Mesendoderm (in vitro differentiated cells): ENCODE data around the gene MRPL10.

Experiments used
- DNase-seq: peaks from one replicate; pipeline ENCODE4 v3.0.0; 2013
- H2AK5ac ChIP-seq: 2 replicates; pipeline ENCODE4 v1.6.1; 2013; ENCODE audit warnings: low read length, inconsistent platforms
- H2BK120ac ChIP-seq: 2 replicates; pipeline ENCODE4 v1.6.1; 2013; ENCODE audit warnings: low read depth, mild to moderate bottlenecking, low read length, moderate library complexity, mixed read lengths
- H2BK15ac ChIP-seq: replicated peaks from 2 replicates; pipeline ENCODE4 v1.6.1; 2013; ENCODE audit warnings: low read depth, mild to moderate bottlenecking, moderate library complexity
- H2BK5ac ChIP-seq: 2 replicates; pipeline ENCODE4 v1.6.1; 2013; ENCODE audit warnings: low read length, inconsistent platforms
- H3K18ac ChIP-seq: 2 replicates; pipeline ENCODE4 v1.6.1; 2013; ENCODE audit warnings: mild to moderate bottlenecking, low read length, mixed read lengths
- H3K23ac ChIP-seq: one replicate; pipeline ENCODE4 v1.6.1; 2013; ENCODE audit warnings: low read length
- H3K27ac ChIP-seq: 2 replicates; pipeline ENCODE4 v1.5.1; 2013; ENCODE audit warnings: low read depth, mild to moderate bottlenecking, inconsistent platforms, low read length, moderate library complexity
- H3K27me3 ChIP-seq: 2 replicates; pipeline ENCODE4 v1.6.1; 2013; ENCODE audit warnings: low read length, control low read depth, mild to moderate bottlenecking, inconsistent platforms; ENCODE audit not compliant: insufficient read depth, poor library complexity
- H3K36me3 ChIP-seq: 2 replicates; pipeline ENCODE4 v1.6.1; 2013; ENCODE audit warnings: low read length, inconsistent platforms; ENCODE audit not compliant: control insufficient read depth, insufficient read depth
- H3K4ac ChIP-seq: one replicate; pipeline ENCODE4 v1.6.1; 2013; ENCODE audit warnings: low read depth, mild to moderate bottlenecking, low read length, moderate library complexity
- H3K4me1 ChIP-seq: 2 replicates; pipeline ENCODE4 v1.6.1; 2013; ENCODE audit warnings: low read depth, low read length, inconsistent platforms; ENCODE audit not compliant: control insufficient read depth
- H3K4me2 ChIP-seq: 2 replicates; pipeline ENCODE4 v1.6.1; 2013; ENCODE audit warnings: low read length
- H3K4me3 ChIP-seq: 2 replicates; pipeline ENCODE4 v1.5.1; 2013; ENCODE audit warnings: mild to moderate bottlenecking, low read length
- H3K56ac ChIP-seq: one replicate; pipeline ENCODE4 v1.6.1; 2013; ENCODE audit warnings: low read length
- H3K79me1 ChIP-seq: 2 replicates; pipeline ENCODE4 v1.6.1; 2013; ENCODE audit warnings: low read length, inconsistent platforms
- H3K79me2 ChIP-seq: 2 replicates; pipeline ENCODE4 v1.6.1; 2013; ENCODE audit warnings: mild to moderate bottlenecking, low read length; ENCODE audit not compliant: control insufficient read depth, insufficient read depth
- H3K9ac ChIP-seq: 2 replicates; pipeline ENCODE4 v1.6.1; 2013; ENCODE audit warnings: low read length, inconsistent platforms
- H4K5ac ChIP-seq: one replicate; pipeline ENCODE4 v1.6.1; 2013; ENCODE audit warnings: low read length
- H4K8ac ChIP-seq: one replicate; pipeline ENCODE4 v1.6.1; 2013; ENCODE audit warnings: low read depth, mild to moderate bottlenecking, control low read depth, low read length, moderate library complexity
- WGBS: extraction: QIAGEN DNeasy Blood & Tissue Kit; methylation state at CpG from one replicate; pipeline ENCODE4 v1.1.7; 2013; ENCODE audit warnings: low lambda C conversion rate, missing lambda C conversion rate; ENCODE audit not compliant: insufficient coverage; ENCODE audit errors: extremely low coverage; 5-methylcytosine and 5-hydroxymethylcytosine counted together

The MRPL10 gene

GRCh38 chr17:47844227-47844626 is 12.9 kb upstream of the MRPL10 start:
- DNase-seq: no peak
- Histone ChIP-seq H3K9ac (peak overlapping the region; percentile 8), H3K4me1 (peaks cover 11% of the 10 kb centered on the region), H3K18ac (no peak overlapping the region), H2AK5ac (no peak overlapping the region), H3K4me3 (no peak overlapping the region), H2BK5ac (no peak overlapping the region), H3K56ac (peak overlapping the region; percentile 53), H4K5ac (no peak overlapping the region), H3K23ac (no peak overlapping the region), H3K27ac (no peak overlapping the region), H3K4ac (no peak overlapping the region), H3K27me3 (no peaks in the 10 kb centered on the region), H2BK120ac (no peak overlapping the region), H3K36me3 (no peaks in the 10 kb centered on the region), H3K79me2 (peaks cover 7% of the 10 kb centered on the region), H2BK15ac (no peak overlapping the region), H4K8ac (no peak overlapping the region), H3K79me1 (peaks cover 8% of the 10 kb centered on the region), H3K4me2 (no peak overlapping the region)
- WGBS: no CpG with 5 or more reads among the region's 5 CpGs

DNA sequence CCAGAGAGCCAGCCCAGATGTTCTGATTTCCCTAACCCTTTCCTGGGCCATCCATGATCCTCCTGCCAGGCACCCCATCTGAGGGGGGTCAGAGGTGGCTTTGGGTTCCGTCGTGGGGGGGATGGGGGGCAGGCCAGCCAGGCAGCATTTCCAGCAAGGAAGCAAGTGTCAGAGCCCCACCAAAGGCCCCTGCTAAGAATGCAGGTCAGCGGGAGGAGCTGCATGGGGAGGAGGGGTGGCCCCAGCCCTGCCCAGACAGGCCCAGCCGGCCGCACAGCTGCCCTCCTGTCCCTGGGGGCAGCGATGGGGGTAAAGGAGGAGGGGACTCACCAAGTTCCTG is 12.0 kb upstream of the MRPL10 start:
- no peaks in the 10 kb centered on the region for H3K79me2 ChIP-seq
- no peak overlapping the region for H3K27ac ChIP-seq
- WGBS: no CpG with 5 or more reads among the region's 6 CpGs
- H3K79me1 ChIP-seq: peaks cover 6% of the 10 kb centered on the region
- H4K8ac ChIP-seq: no peak overlapping the region
- H3K18ac ChIP-seq: no peak overlapping the region
- no peak for DNase-seq
- no peak overlapping the region for H3K23ac ChIP-seq
- H3K36me3 ChIP-seq: no peaks in the 10 kb centered on the region
- H3K27me3 ChIP-seq: no peaks in the 10 kb centered on the region
- H2BK5ac ChIP-seq: no peak overlapping the region
- no peak overlapping the region for H2BK15ac ChIP-seq
- peak overlapping the region; percentile 12 for H3K9ac ChIP-seq
- no peak overlapping the region for H4K5ac ChIP-seq
- peaks cover 9% of the 10 kb centered on the region for H3K4me1 ChIP-seq
- H2AK5ac ChIP-seq: no peak overlapping the region
- no peak overlapping the region for H3K56ac ChIP-seq
- no peak overlapping the region for H3K4me3 ChIP-seq
- no peak overlapping the region for H2BK120ac ChIP-seq
- no peak overlapping the region for H3K4me2 ChIP-seq
- no peak overlapping the region for H3K4ac ChIP-seq

DNA sequence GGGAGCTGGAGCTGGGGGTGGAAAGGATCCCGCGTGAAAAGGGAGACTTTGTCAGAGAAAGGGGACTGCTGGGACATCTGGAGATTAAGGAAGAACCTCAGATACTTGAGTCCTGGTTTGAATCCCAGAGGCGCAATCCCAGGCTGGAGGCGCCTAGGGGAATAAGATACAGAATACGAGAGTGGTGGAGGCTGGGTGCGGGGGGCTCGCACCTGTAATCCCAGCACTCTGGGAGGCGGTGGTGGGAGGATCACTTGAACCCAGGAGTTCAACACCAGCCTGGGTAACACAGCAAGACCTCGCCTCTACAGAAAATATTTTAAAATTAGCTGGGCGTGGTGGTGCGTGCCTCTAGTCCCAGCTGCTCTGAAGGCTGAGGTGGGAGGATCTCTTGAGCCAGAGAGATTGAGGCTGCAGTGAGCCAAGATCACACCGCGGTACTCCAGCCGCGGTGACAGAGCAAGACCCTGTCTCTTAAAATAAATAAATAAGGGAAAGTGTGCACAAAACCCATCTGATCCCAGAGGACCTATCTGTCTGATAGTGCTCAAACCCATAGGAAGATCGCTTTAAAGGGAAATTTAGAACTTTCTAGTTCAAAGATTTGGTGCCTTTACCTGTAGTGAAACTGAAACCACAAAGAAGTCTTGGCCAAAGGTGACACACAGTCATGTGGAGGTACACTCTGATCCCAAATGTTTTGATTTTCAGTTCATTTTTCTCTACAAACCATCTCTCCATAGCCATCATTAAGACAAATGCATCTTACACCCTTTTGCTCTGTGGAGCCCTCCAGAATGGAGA is 10.3 kb upstream of the MRPL10 start:
- Histone ChIP-seq H3K4me1 (peaks cover 9% of the 10 kb centered on the region), H3K4ac (peak overlapping the region; percentile 21), H3K9ac (peak overlapping the region; percentile 52), H2AK5ac (no peak overlapping the region), H4K5ac (no peak overlapping the region), H3K56ac (peak overlapping the region; percentile 65), H3K23ac (no peak overlapping the region), H3K4me3 (no peak overlapping the region), H4K8ac (peak overlapping the region; percentile 58), H3K79me1 (peaks cover 6% of the 10 kb centered on the region), H3K4me2 (no peak overlapping the region), H3K27ac (no peak overlapping the region), H3K36me3 (no peaks in the 10 kb centered on the region), H3K79me2 (no peaks in the 10 kb centered on the region), H2BK5ac (no peak overlapping the region), H2BK120ac (no peak overlapping the region), H3K27me3 (no peaks in the 10 kb centered on the region), H2BK15ac (no peak overlapping the region), H3K18ac (no peak overlapping the region)
- no CpG with 5 or more reads among the region's 16 CpGs for WGBS
- DNase-seq: no peak

- Histone ChIP-seq H2BK5ac (no peak within 1 kb of the TSS), H3K4ac (peak within 1 kb of the TSS; percentile 21), H4K8ac (peak within 1 kb of the TSS; percentile 58), H3K79me2 (no peaks in the 10 kb centered on the region), H3K4me3 (peak within 1 kb of the TSS; percentile 69), H2BK15ac (no peak within 1 kb of the TSS), H3K4me2 (peak within 1 kb of the TSS; percentile 55), H4K5ac (no peak within 1 kb of the TSS), H3K27me3 (no peaks in the 10 kb centered on the region), H3K18ac (peak within 1 kb of the TSS; percentile 61), H3K36me3 (no peaks in the 10 kb centered on the region), H3K9ac (peak within 1 kb of the TSS; percentile 77), H3K23ac (no peak within 1 kb of the TSS), H2BK120ac (no peak within 1 kb of the TSS), H3K27ac (no peak within 1 kb of the TSS), H2AK5ac (no peak within 1 kb of the TSS), H3K56ac (peak within 1 kb of the TSS; percentile 86), H3K79me1 (peaks cover 4% of the 10 kb centered on the region), H3K4me1 (peaks cover 7% of the 10 kb centered on the region)
- no CpG with 5 or more reads among the region's 55 CpGs for WGBS
- peak; percentile 95 for DNase-seq
These were observed 9.6 kb upstream of the MRPL10 start, which contains the start of gene SCRN2 for GRCh38 chr17:47840742-47841487. Gene SCRN2 (minus strand): TSS chr17:47841273. CDS start chr17:47840843, 430 bp downstream.

DNA sequence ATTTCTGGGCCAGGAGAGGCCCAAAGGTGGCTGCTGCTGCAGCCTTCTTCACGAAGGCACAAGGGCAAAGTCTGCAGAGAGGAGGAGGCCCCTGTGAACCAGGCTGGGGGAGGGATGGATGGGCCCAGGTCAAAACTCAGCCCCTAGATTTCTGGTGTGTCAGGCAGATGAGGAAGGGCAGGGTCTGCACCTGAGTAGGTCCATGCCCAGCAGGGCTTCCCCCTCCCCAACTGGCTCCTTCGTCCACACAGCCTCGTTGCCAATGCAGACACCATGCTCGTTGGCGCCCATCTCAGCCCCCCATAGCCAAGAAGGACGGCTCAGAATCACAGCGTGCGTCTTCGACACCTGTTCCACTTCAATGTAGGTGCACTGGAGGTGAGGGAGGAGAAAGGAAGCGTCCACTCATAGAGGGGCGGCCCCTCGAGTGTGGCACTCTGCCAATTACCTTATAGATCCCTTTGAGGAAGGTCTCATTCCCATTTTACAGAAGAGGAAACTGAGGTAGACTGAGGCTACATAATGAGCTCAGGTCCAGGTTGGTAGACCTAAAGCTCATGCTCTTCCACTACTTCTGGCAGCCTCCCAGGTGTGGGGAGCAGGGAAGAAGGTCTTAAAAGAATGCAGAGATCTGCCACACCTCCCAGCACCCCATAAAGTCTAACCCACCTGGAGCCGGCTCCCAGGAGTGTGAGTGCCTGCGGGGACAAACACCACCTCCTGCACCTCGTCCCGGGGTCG is 8.8 kb upstream of the MRPL10 start:
- no CpG with 5 or more reads among the region's 17 CpGs for WGBS
- no peak overlapping the region for H2BK5ac ChIP-seq
- no peak overlapping the region for H4K8ac ChIP-seq
- no peak overlapping the region for H3K4ac ChIP-seq
- H2BK120ac ChIP-seq: no peak overlapping the region
- H3K4me2 ChIP-seq: peak overlapping the region; percentile 55
- H3K27me3 ChIP-seq: no peaks in the 10 kb centered on the region
- no peak for DNase-seq
- H2BK15ac ChIP-seq: no peak overlapping the region
- peak overlapping the region; percentile 86 for H3K56ac ChIP-seq
- peak overlapping the region; percentile 69 for H3K4me3 ChIP-seq
- H3K23ac ChIP-seq: no peak overlapping the region
- no peaks in the 10 kb centered on the region for H3K79me2 ChIP-seq
- H4K5ac ChIP-seq: no peak overlapping the region
- no peak overlapping the region for H3K18ac ChIP-seq
- H3K27ac ChIP-seq: no peak overlapping the region
- H3K36me3 ChIP-seq: no peaks in the 10 kb centered on the region
- peak overlapping the region; percentile 77 for H3K9ac ChIP-seq
- no peak overlapping the region for H2AK5ac ChIP-seq
- H3K79me1 ChIP-seq: peaks cover 3% of the 10 kb centered on the region
- H3K4me1 ChIP-seq: peaks cover 7% of the 10 kb centered on the region
